Nephron (organoid): Measurements from ENCODE around the gene MRGPRD.

Source experiments
- H3K27ac Mint-ChIP-seq, 3 experiments: 2 replicates each; pipeline ENCODE4 v1.8.0; 2020; ENCODE audit warnings: mixed read lengths in 3 of 3, mild to moderate bottlenecking in 2 of 3, moderate library complexity in 1 of 3
- H3K27me3 Mint-ChIP-seq: 2 replicates; pipeline ENCODE4 v1.8.0; 2021; ENCODE audit warnings: low read depth, mild to moderate bottlenecking, moderate library complexity, mixed read lengths
- H3K36me3 Mint-ChIP-seq: 2 replicates; pipeline ENCODE4 v1.8.0; 2020; ENCODE audit warnings: low read depth, mixed read lengths
- H3K4me1 Mint-ChIP-seq: 2 replicates; pipeline ENCODE4 v1.8.0; 2020; ENCODE audit warnings: mixed read lengths
- H3K4me3 Mint-ChIP-seq, 3 experiments: 2 replicates each; pipeline ENCODE4 v1.8.0; 2020; ENCODE audit warnings: mild to moderate bottlenecking in 3 of 3, mixed read lengths in 3 of 3, moderate library complexity in 2 of 3
- H3K9me3 Mint-ChIP-seq: 2 replicates; pipeline ENCODE4 v1.8.0; 2020; ENCODE audit warnings: mixed read lengths
- CTCF ChIP-seq, 3 experiments: fragments of 200-600 bp; sonication (generic); IDR thresholded peaks; one replicate each; pipeline ENCODE4 v1.5.0; 2021; ENCODE audit warnings: antibody characterized with exemption in 3 of 3; ENCODE audit not compliant: unreplicated experiment in 3 of 3

The MRGPRD gene

GRCh38 chr11:69017951-69018350, 37.2 kb upstream of the MRGPRD start:
- Mint-ChIP-seq H3K27ac (no peak overlapping the region), H3K36me3 (no peaks in the 10 kb centered on the region), H3K27me3 (peaks cover 10% of the 10 kb centered on the region), H3K4me3 (no peak overlapping the region), H3K4me1 (peaks cover 7% of the 10 kb centered on the region), H3K9me3 (no peaks in the 10 kb centered on the region)
- no peak for TF ChIP-seq CTCF (IDR thresholded peaks at IDR 0.05; ENCODE audit: unreplicated experiment in 3 of 3)

DNA sequence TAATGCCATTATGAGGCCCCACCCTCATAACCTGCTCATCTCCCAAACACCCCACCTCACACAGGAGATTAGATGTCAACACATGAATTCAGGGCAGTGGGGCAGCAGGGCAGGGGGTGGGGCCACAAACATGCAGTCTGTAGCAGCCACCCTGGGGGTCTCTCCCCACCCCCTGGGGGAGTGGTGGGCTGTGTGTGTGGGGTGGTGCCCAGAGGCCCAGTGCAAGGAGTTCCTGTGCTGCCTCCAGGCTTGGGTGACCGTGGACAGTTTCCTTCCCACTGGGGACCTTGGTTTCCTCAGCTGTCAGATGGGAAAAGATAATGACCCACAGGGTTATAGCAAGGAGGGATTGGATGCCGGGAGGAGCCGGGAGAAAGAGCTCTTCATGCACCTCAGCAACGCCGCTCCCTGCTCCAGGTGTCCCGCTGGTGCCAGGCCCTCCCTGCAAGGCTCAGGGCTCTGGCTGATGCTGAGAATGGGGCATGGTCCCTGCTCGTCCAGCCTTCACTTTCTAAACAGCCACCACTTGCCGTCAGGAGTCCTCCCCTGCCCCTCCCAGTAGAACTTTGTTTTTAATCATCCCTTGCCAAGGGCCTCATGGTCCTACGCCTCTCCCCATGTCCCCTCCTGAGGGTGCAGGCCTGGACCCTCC, 34.2 kb upstream of the MRGPRD start:
- no peaks in the 10 kb centered on the region for H3K9me3 Mint-ChIP-seq

GRCh38 chr11:69014084-69014851, 33.5 kb upstream of the MRGPRD start:
- H3K36me3 Mint-ChIP-seq, result no peaks in the 10 kb centered on the region
- peak overlapping the region; percentile 92 to 96 (median 95) for H3K27ac Mint-ChIP-seq
- H3K9me3 Mint-ChIP-seq, result no peaks in the 10 kb centered on the region
- peaks cover 17% of the 10 kb centered on the region for H3K4me1 Mint-ChIP-seq
- peaks cover 17% of the 10 kb centered on the region for H3K27me3 Mint-ChIP-seq
- H3K4me3 Mint-ChIP-seq, result peak overlapping the region; percentile 65 to 70 (median 65)
- TF ChIP-seq CTCF (IDR thresholded peaks at IDR 0.05; ENCODE audit: unreplicated experiment in 3 of 3), result no peak

More for the DNA sequence above, 34.2 kb upstream of the MRGPRD start:
- H3K4me1 Mint-ChIP-seq, result peaks cover 17% of the 10 kb centered on the region
- no peaks in the 10 kb centered on the region for H3K36me3 Mint-ChIP-seq
- H3K27ac Mint-ChIP-seq, result peak overlapping the region; percentile 92 to 96 (median 95)
- H3K4me3 Mint-ChIP-seq, result peak overlapping the region; percentile 48 to 68 (median 65)
- H3K27me3 Mint-ChIP-seq, result peaks cover 14% of the 10 kb centered on the region
- TF ChIP-seq CTCF (IDR thresholded peaks at IDR 0.05; ENCODE audit: unreplicated experiment in 3 of 3), result no peak

DNA sequence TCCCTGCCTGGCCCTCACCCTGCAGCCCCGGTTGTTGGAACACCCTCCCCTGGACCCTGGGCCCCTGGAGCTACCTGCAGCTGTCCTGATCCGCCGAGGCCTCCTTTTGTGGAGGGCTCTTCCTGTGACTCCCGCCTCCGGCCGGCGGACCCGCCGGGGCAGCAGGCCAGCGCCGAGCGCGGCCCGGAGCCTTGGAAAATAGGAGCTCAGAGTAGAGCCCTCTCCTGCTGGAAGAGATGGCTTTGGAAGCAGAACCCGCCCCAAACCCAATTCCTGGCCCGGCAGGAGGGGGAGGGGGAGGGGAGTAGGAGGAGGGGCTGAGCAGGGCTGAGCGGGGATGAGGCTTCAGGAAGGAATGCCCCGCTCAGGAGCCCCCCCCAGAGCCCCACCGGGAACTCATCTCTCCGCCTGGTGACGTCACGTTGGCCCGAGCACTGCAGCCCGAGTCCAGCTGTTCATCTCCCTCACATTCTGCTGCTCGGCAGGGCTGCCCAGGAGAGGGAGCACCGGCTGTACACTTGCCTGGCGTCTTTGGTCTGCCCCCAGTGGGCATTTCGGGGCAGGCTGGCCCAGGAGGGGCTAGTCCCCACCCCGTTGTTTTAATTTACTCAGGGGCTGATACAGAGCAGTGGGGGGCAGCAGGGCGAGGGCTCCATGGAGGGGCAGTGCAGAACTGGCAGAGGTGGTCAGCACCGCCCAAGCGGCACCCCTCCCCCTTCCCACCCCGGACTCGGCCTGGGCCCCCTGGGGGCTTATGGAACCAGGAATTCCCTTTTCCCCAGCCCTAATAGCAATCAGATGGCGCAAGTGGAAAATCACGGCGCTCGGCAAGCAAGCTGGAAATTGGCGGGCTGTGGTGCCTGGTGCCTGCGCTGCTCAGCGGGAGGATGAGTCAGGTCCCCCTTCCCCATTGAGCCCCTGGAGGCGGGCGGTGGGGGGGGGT, 32.5 kb upstream of the MRGPRD start, which contains the start of gene MRGPRF:
TSS of gene MRGPRF (minus strand) at position 238 of the 943 bp plus-strand sequence. CDS start 3,345 bp downstream, outside the sequence.
- Mint-ChIP-seq H3K27ac (peak within 1 kb of the TSS; percentile 92 to 96 (median 95)), H3K4me1 (peaks cover 22% of the 10 kb centered on the region), H3K27me3 (peaks cover 14% of the 10 kb centered on the region), H3K36me3 (no peaks in the 10 kb centered on the region), H3K4me3 (peak within 1 kb of the TSS; percentile 66 to 85 (median 82)), H3K9me3 (no peaks in the 10 kb centered on the region)
- TF ChIP-seq CTCF (IDR thresholded peaks at IDR 0.05; ENCODE audit: unreplicated experiment in 3 of 3), result peak; percentile 19 to 53 (median 31)

DNA sequence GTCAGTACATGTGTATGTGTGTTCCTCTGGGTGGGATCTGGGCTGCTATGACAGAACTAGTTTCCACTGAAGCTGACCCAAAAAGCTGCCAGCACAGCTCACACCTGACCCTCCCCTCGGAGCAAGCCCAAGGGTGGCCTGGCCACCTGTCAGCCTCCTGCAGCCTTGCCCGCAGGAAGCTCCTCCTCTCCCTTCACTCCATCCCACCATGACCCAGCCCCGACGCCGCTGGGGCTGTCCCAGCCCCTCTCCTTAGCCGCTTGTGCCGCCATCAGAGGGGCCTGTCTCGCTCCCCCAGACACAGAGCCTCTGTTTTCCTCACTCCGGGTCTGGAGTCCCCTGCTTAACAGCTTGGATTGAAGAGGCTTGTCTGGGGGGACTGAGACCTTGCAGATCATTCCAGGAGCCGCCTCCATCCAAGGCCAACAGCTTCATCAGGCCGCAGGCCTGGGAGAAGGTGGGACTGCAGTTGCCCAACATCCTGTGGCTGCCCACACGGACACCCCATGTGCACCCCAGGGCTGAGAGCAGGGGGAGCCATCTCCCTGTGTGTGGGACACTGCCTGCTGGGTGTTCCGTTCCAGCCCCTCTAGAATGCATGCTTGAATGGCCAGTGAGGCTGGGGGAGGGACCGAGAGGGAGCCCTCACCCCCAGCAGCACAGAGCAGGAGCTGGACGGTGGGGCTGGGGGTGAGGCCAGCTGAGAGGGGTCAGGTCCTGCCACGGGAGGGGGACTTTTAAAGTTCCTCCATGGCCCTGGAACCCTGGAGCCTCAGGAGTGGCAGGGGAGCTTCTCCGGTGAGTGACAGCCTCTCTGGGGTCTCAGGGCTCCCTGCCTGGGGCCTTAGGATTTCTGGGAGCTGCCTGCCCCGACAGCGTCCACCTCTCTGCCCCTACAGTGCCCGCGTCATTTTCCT, 31.6 kb upstream of the MRGPRD start:
- H3K27me3 Mint-ChIP-seq, result peaks cover 18% of the 10 kb centered on the region
- peaks cover 31% of the 10 kb centered on the region for H3K4me1 Mint-ChIP-seq
- H3K9me3 Mint-ChIP-seq, result no peaks in the 10 kb centered on the region
- peak overlapping the region; percentile 62 to 81 (median 75) for H3K27ac Mint-ChIP-seq
- no peaks in the 10 kb centered on the region for H3K36me3 Mint-ChIP-seq
- peak overlapping the region; percentile 66 to 85 (median 82) for H3K4me3 Mint-ChIP-seq
- no peak for TF ChIP-seq CTCF (IDR thresholded peaks at IDR 0.05; ENCODE audit: unreplicated experiment in 3 of 3)
